K562 (cell line): Measurements from ENCODE around the gene SLC5A12. TPM values are rescaled to one million over a fixed set of nuclear protein-coding genes. Genes with fewer than 3 reads are reported as not detected.

Experiments
- ATAC-seq: fragments of 200-7000 bp; cut with Tn5 transposase; 3 replicates; pipeline ENCODE4 v1.9.1; 2020; ENCODE audit warnings: moderate library complexity
- BruUV-seq: library from RNA; stranded (reverse); fragments of 400-500 nt; replicated peaks from 2 replicates; lab custom pipeline; 2021; lab: Mats Ljungman, UMichigan
- CTCF ChIA-PET: fragments of 300-600 bp; formaldehyde crosslinking; extraction: SDS; loops from one replicate; lab custom pipeline; 2021; ENCODE audit warnings: low intra/inter-chr PET ratio; lab: Yijun Ruan, JAX
- POLR2A ChIA-PET: fragments of 300-600, 350-650 bp; sonication (Branson Sonifier 250); formaldehyde crosslinking; extraction: SDS; loops from one replicate; lab custom pipeline; 2021; ENCODE audit warnings: antibody characterized with exemption, inconsistent platforms; lab: Yijun Ruan, JAX
- DNase-seq, 4 experiments: peaks; one replicate each; pipeline versions ENCODE4 v3.0.0 to v3.0.0-alpha.2; 2011 to 2018; ENCODE audit warnings: low spot score in 3 of 4, mixed read lengths in 3 of 4; ENCODE audit errors: extremely low read depth in 1 of 4
- FAIRE-seq: peaks from 2 replicates; lab custom pipeline; 2011; peaks lifted over from hg19 to GRCh38; lab: Jason Lieb, UNC
- H2AFZ ChIP-seq: 2 replicates; pipeline ENCODE4 v1.6.0; 2011; ENCODE audit warnings: low read depth, low read length, control low read depth, inconsistent platforms
- H3K27ac ChIP-seq: fragments of 200-600 bp; 3 replicates; pipeline ENCODE4 v1.8.0; 2011; ENCODE audit warnings: low read depth, mild to moderate bottlenecking, control low read depth, inconsistent platforms, low read length, moderate library complexity, mixed read lengths; ENCODE audit errors: extremely low read depth
- H3K27me3 ChIP-seq, 2 experiments: fragments of 300-600 bp in 1 of 2; 2 replicates in 1 of 2; 3 replicates in 1 of 2; pipeline versions ENCODE4 v1.6.0 to v1.8.0; 2011; ENCODE audit warnings: inconsistent platforms in 2 of 2, low read length in 2 of 2, mild to moderate bottlenecking in 1 of 2, mixed read lengths in 1 of 2, moderate library complexity in 1 of 2; ENCODE audit not compliant: control insufficient read depth in 2 of 2, insufficient read depth in 2 of 2
- H3K36me3 ChIP-seq: fragments of 300-600 bp; 3 replicates; pipeline ENCODE4 v1.8.0; 2011; ENCODE audit warnings: mild to moderate bottlenecking, low read length, inconsistent platforms; ENCODE audit not compliant: control insufficient read depth, insufficient read depth
- H3K4me1 ChIP-seq, 2 experiments: fragments of 200-600 bp in 1 of 2; replicated peaks in 1 of 2; 2 replicates in 1 of 2; 3 replicates in 1 of 2; pipeline versions ENCODE4 v1.5.1 to v1.8.0; 2011; ENCODE audit warnings: inconsistent platforms in 2 of 2, low read length in 2 of 2, mild to moderate bottlenecking in 1 of 2, mixed read lengths in 1 of 2, moderate library complexity in 1 of 2; ENCODE audit not compliant: control insufficient read depth in 2 of 2, insufficient read depth in 2 of 2
- H3K4me2 ChIP-seq: 2 replicates; pipeline ENCODE4 v1.6.1; 2011; ENCODE audit warnings: low read length, control low read depth, inconsistent platforms, mixed read lengths; ENCODE audit not compliant: insufficient read depth
- H3K4me3 ChIP-seq: fragments of 200-600 bp; sonication (generic), shearing (Covaris generic); 2 replicates; pipeline ENCODE4 v1.5.1; 2016; ENCODE audit warnings: control low read depth, inconsistent platforms
- H3K79me2 ChIP-seq: fragments of 200-600 bp; 3 replicates; pipeline ENCODE4 v1.8.0; 2011; ENCODE audit warnings: low read length, inconsistent platforms; ENCODE audit not compliant: control insufficient read depth, insufficient read depth
- H3K9ac ChIP-seq, 2 experiments: 2 replicates each; pipeline versions ENCODE4 v1.6.0 to v1.6.1; 2011; ENCODE audit warnings: low read depth in 2 of 2, low read length in 2 of 2, control low read depth in 1 of 2, inconsistent platforms in 1 of 2, mild to moderate bottlenecking in 1 of 2, mixed read lengths in 1 of 2; ENCODE audit not compliant: insufficient read depth in 1 of 2
- H3K9me1 ChIP-seq: one replicate; pipeline ENCODE4 v1.6.0; 2011; ENCODE audit warnings: inconsistent platforms, mild to moderate bottlenecking, low read length, moderate library complexity; ENCODE audit not compliant: control insufficient read depth, insufficient read depth
- H3K9me3 ChIP-seq: replicated peaks from 2 replicates; pipeline ENCODE4 v1.5.1; 2011; ENCODE audit warnings: low read depth, low read length, inconsistent platforms; ENCODE audit not compliant: control insufficient read depth, insufficient read depth
- H4K20me1 ChIP-seq: replicated peaks from 2 replicates; pipeline ENCODE4 v1.6.1; 2011; ENCODE audit warnings: low read length, inconsistent platforms, mixed read lengths; ENCODE audit not compliant: control insufficient read depth, insufficient read depth
- ATF7 ChIP-seq: fragments of 450-650 bp; IDR thresholded peaks from 2 replicates; pipeline ENCODE4 v1.7.1; 2014; ENCODE audit warnings: mild to moderate bottlenecking, moderate library complexity
- CHCHD3 ChIP-seq: fragments of 250-450 bp; sonication (Bioruptor Pico); IDR thresholded peaks from 2 replicates; pipeline ENCODE4 v2.1.2; 2022; ENCODE audit warnings: mild to moderate bottlenecking
- FOXM1 ChIP-seq, 2 experiments: fragments of 450-650 bp in 1 of 2; sonication (generic) in 1 of 2; formaldehyde crosslinking in 1 of 2; IDR thresholded peaks; 2 replicates each; pipeline versions ENCODE4 v1.6.1 to v1.9.0; 2017 to 2022; ENCODE audit warnings: low read depth in 2 of 2, mild to moderate bottlenecking in 2 of 2, missing genetic modification reagents in 1 of 2, moderate library complexity in 1 of 2
- MAFG ChIP-seq: fragments of 450-650 bp; conservative IDR thresholded peaks from 2 replicates; pipeline ENCODE4 v1.6.1; 2016; ENCODE audit warnings: missing genetic modification characterization, missing compliant biosample characterization
- PHF21A ChIP-seq: fragments of 450-650 bp; IDR thresholded peaks from 2 replicates; pipeline ENCODE4 v1.6.1; 2017; ENCODE audit warnings: low read depth, borderline replicate concordance
- RBM22 ChIP-seq: fragments of 200-400 bp; formaldehyde crosslinking; IDR thresholded peaks from 2 replicates; pipeline ENCODE4 v1.6.1; 2018; ENCODE audit warnings: low read length, low read depth; ENCODE audit not compliant: poor library complexity, severe bottlenecking
- ZBTB8A ChIP-seq: fragments of 450-650 bp; IDR thresholded peaks from 2 replicates; pipeline ENCODE4 v1.6.1; 2018; ENCODE audit warnings: mild to moderate bottlenecking, moderate library complexity; ENCODE audit not compliant: partially characterized antibody
- ZMIZ1 ChIP-seq, 2 experiments: fragments of 150-350 bp in 1 of 2; IDR thresholded peaks; 2 replicates each; pipeline ENCODE4 v1.6.1; 2012 to 2016; ENCODE audit warnings: low read depth in 2 of 2, low read length in 2 of 2, mild to moderate bottlenecking in 1 of 2, moderate library complexity in 1 of 2
- ZNF311 ChIP-seq: fragments of 250-450 bp; sonication (Bioruptor Pico); IDR thresholded peaks from 2 replicates; pipeline ENCODE4 v1.4.0; 2020; ENCODE audit warnings: mild to moderate bottlenecking, moderate library complexity
- ZSCAN29 ChIP-seq: fragments of 450-650 bp; IDR thresholded peaks from 2 replicates; pipeline ENCODE4 v1.6.1; 2017
- WGBS: fragments of 100-300 bp; shearing (Covaris generic); methylation state at CpG from one replicate; pipeline ENCODE4 v1.1.6; 2016; ENCODE audit warnings: low coverage, mixed read lengths; ENCODE audit not compliant: insufficient coverage; ENCODE audit errors: missing lambda C conversion rate; 5-methylcytosine and 5-hydroxymethylcytosine counted together
- in situ Hi-C: fragments of 300-500 bp; cut with MboI; formaldehyde crosslinking; loops from 4 replicates; pipeline ENCODE4 v1.15.0; 2018; ENCODE audit warnings: inconsistent platforms, mixed read lengths
- intact Hi-C: fragments of 100-400 bp; cut with micrococcal nuclease; formaldehyde crosslinking; loops from 2 replicates; pipeline ENCODE4 v1.14.2; 2022
- polyA plus RNA-seq, 8 experiments: library from polyadenylated mRNA; depleted of rRNA in 4 of 8; stranded (reverse) in 5 of 8; unstranded in 3 of 8; fragments of >200 nt; fragmentation: Nextera tagmentation in 2 of 8; fragmentation: Illumina TruSeq in 1 of 8; extraction: Ambion mirVana in 2 of 8; extraction: Trizol in 1 of 8; gene quantifications; 2 replicates each; pipeline versions ENCODE4 v1.2.1 to v1.2.3, GENCODE V29; 2011 to 2014; ENCODE audit warnings: inconsistent platforms in 1 of 8, missing spikeins in 1 of 8
- total RNA-seq, 7 experiments: library from RNA; depleted of rRNA in 6 of 7; stranded (reverse); fragments of >200 nt in 6 of 7; fragmentation: Illumina TruSeq in 2 of 7; extraction: Trizol in 2 of 7; gene quantifications; 2 replicates each; pipeline versions ENCODE4 v1.2.1 to v1.2.3, GENCODE V29; 2011 to 2021; ENCODE audit warnings: low replicate concordance in 1 of 7

The SLC5A12 gene
- total and polyA plus RNA-seq, 9 of the 15 experiments (the other 6 are each of a cell fraction or from before 2014, with no cell fraction given): 0.03 to 0.16 (median 0.06) TPM; not detected in 5

DNA sequence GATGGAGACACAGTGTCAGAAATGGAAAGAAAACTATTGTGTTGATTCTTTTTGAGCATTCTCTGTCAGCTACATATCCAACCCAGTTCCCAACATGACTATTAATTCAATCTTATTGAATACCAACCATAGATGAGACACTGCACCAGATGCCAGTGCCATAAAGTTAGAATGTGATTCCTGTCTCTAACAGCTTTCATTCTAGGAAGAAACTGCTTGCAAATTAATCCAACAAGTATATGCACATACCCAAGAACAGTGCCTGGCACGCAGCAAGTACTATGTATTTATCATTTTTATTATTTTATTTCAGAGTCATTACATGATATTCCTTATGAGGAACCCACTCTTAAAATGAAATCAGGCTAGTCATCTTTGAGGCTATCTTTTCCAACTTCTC lies 34.5 kb downstream of the SLC5A12 start:
- Histone ChIP-seq H2AFZ (no peak overlapping the region), H3K4me1 (no peaks in the 10 kb centered on the region), H3K79me2 (no peaks in the 10 kb centered on the region), H4K20me1 (no peaks in the 10 kb centered on the region), H3K27me3 (no peaks in the 10 kb centered on the region), H3K27ac (no peak overlapping the region), H3K4me2 (no peak overlapping the region), H3K9ac (no peak overlapping the region), H3K9me3 (no peaks in the 10 kb centered on the region), H3K9me1 (no peaks in the 10 kb centered on the region), H3K4me3 (no peak overlapping the region), H3K36me3 (no peaks in the 10 kb centered on the region)
- CTCF ChIA-PET: no interaction called here
- POLR2A ChIA-PET: no interaction called here
- no peak for ATAC-seq
- BruUV-seq: no TSS peak
- no peak for TF ChIP-seq ZBTB8A
- no peak for TF ChIP-seq ZSCAN29
- no peak for TF ChIP-seq RBM22
- no peak for TF ChIP-seq ZMIZ1 (IDR thresholded peaks at IDR 0.05; ENCODE audit: low read depth in 2 of 2, low read length in 2 of 2)
- TF ChIP-seq FOXM1 (IDR thresholded peaks at IDR 0.05; ENCODE audit: low read depth): no peak
- no peak for TF ChIP-seq FOXM1 (CRISPR knock-in tag; IDR thresholded peaks at IDR 0.05; ENCODE audit: low read depth)
- no peak for TF ChIP-seq ATF7
- no peak for TF ChIP-seq MAFG (tag)
- no peak for TF ChIP-seq PHF21A
- no peak for TF ChIP-seq ZNF311 (CRISPR knock-in tag)
- no peak for TF ChIP-seq CHCHD3
- in situ Hi-C loops (no loop called here), intact Hi-C loops (no loop called here)
- FAIRE-seq: no peak
- no peak for DNase-seq
- WGBS: 0% methylated on average over 1 of the region's 1 CpG
